ENCODE data around the gene ZCWPW1.
"Not testable (repeated sequence)": the region's sequence is repeated elsewhere in the genome, so short reads cannot be mapped to it uniquely, and the experiment has no call there.

The ZCWPW1 gene

DNA sequence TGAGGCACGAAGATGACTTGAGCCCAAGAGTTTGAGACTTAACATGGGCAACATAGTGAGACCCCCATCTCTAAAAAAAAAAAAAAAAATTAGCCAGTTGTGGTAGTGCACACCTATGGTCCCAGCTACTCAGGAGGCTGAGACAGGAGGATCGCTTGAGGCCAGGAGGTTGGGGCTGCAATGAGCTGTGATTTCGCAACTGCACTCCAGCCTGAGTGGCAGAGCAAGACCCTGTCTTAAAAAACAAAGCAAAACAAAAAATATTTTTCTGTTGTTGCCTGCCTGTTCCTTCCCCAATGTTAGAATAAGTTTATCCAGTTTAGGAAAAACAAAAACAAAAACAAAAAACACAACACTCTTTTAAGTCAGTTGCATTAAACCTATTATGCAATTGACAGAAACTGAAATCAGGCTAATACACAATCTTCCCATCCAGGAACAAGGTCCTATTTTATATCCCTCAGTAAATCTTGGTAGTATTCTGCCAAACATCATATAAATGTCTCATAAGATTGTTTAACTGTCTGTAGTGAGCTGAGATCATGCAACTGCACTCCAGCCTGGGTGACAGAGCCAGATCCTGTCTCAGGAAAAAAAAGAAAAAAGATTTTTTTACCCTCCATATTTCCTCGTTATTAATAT lies 50.3 kb downstream of the ZCWPW1 start:
- TF ChIP-seq, protein P1, sequence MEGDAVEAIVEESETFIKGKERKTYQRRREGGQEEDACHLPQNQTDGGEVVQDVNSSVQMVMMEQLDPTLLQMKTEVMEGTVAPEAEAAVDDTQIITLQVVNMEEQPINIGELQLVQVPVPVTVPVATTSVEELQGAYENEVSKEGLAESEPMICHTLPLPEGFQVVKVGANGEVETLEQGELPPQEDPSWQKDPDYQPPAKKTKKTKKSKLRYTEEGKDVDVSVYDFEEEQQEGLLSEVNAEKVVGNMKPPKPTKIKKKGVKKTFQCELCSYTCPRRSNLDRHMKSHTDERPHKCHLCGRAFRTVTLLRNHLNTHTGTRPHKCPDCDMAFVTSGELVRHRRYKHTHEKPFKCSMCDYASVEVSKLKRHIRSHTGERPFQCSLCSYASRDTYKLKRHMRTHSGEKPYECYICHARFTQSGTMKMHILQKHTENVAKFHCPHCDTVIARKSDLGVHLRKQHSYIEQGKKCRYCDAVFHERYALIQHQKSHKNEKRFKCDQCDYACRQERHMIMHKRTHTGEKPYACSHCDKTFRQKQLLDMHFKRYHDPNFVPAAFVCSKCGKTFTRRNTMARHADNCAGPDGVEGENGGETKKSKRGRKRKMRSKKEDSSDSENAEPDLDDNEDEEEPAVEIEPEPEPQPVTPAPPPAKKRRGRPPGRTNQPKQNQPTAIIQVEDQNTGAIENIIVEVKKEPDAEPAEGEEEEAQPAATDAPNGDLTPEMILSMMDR (conservative IDR thresholded peaks at IDR 0.05; ENCODE audit: low read depth, low read length) = no peak
- no peak overlapping the region for H3K4me3 ChIP-seq (ENCODE audit: low read depth, low read length)
- DNase-seq (ENCODE audit: low read depth) = no peak

DNA sequence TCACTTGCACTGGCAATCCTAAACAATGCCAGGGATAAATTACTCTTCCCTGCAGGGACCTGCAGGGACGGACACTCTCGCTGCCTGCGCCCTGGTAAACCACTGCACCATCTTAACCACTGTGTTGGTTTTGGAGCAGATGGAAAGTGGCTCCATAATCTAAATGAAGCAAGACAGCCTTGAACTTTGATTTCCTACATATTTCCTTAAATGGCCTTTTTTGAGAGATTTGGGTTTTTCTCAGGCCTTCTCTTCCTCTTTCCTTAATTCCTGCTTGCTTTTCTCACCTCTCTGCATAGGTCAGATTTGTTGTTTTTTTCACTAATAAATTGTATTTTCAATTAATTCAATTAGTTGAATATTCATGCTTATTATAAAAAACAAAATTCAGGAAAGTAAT lies 52.4 kb downstream of the ZCWPW1 start:
- no peak overlapping the region for H3K4me3 ChIP-seq (ENCODE audit: low read depth, low read length)

DNA sequence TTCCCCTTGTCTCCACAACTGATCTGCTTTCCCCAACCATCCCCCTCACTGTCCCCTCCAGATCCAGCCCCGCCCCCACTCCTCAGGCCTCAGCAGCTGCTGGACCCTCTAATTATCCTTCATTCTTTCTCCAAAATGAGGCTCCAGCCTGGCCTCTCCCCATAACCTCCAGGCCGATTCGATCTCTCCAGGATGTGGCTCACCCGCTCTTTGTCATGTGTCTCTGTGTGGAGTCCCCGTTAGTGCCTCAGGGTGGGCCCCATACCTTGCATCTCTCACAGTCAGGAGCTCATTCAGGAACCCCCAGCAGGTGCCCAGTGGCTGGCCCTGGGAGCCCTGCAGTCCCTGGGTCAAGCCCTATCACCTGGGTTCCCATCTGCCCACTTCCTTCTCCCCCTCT lies 53.9 kb downstream of the ZCWPW1 start:
- DNase-seq (ENCODE audit: low read depth) = no peak
- no peak overlapping the region for H3K4me3 ChIP-seq (ENCODE audit: low read depth, low read length)

More for the DNA sequence above, 52.4 kb downstream of the ZCWPW1 start:
- DNase-seq (ENCODE audit: low read depth) = no peak
- TF ChIP-seq, protein P1 (conservative IDR thresholded peaks at IDR 0.05; ENCODE audit: low read depth, low read length) = no peak

DNA sequence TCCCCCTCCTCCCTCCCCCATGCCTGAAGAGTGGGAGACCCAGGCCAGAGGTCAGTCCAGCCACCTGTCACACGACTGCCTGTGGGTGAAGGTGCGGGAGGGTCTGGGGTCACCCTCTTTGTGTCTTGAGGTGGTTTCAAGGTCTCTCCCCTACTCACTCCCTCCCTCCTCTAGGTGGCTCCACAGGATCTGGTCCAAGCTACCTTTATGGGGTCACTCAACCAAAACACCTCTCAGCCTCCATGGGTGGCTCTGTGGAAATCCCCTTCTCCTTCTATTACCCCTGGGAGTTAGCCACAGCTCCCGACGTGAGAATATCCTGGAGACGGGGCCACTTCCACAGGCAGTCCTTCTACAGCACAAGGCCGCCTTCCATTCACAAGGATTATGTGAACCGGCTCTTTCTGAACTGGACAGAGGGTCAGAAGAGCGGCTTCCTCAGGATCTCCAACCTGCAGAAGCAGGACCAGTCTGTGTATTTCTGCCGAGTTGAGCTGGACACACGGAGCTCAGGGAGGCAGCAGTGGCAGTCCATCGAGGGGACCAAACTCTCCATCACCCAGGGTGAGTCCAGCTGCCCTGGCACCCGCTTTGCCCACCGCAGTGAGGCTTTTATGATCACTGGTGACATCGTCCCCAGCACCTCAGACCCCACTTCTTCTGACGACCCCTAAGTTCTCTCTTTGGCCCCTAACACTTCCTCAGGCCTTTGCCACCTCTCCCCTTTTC lies 54.5 kb downstream of the ZCWPW1 start:
- DNase-seq (ENCODE audit: low read depth); H3K4me3 ChIP-seq (ENCODE audit: low read depth, low read length): not testable (repeated sequence)
- TF ChIP-seq, protein P1 (conservative IDR thresholded peaks at IDR 0.05; ENCODE audit: low read depth, low read length) = peak; percentile 11

More for the DNA sequence above, 53.9 kb downstream of the ZCWPW1 start:
- TF ChIP-seq, protein P1 (conservative IDR thresholded peaks at IDR 0.05; ENCODE audit: low read depth, low read length) = no peak

DNA sequence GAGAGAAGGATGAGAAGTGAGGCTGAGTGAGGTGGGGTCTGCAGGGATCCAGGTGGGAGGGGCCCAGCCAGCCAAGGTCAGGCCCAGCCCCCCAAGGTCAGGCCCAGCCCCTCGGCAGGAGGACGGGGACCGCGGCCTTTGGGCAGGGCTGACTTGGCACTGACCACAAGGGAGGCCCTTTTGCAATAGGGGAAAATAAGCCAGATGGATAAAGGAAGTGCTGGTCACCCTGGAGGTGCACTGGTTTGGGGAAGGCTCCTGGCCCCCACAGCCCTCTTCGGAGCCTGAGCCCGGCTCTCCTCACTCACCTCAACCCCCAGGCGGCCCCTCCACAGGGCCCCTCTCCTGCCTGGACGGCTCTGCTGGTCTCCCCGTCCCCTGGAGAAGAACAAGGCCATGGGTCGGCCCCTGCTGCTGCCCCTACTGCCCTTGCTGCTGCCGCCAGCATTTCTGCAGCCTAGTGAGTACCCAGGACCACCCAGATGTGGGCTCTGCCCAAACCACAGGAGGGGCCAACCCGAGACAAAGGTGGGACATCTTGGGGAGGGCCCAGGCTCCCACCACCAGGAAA lies 55.2 kb downstream of the ZCWPW1 start, which contains the start of gene PILRA:
Gene PILRA, plus strand, starts transcription at position 227 of the 571 bp plus-strand sequence. Its CDS starts 170 bp downstream, at position 397.
- TF ChIP-seq, protein P1 (conservative IDR thresholded peaks at IDR 0.05; ENCODE audit: low read depth, low read length) = no peak
- no peak for DNase-seq (ENCODE audit: low read depth)
- no peak within 1 kb of the TSS for H3K4me3 ChIP-seq (ENCODE audit: low read depth, low read length)

DNA sequence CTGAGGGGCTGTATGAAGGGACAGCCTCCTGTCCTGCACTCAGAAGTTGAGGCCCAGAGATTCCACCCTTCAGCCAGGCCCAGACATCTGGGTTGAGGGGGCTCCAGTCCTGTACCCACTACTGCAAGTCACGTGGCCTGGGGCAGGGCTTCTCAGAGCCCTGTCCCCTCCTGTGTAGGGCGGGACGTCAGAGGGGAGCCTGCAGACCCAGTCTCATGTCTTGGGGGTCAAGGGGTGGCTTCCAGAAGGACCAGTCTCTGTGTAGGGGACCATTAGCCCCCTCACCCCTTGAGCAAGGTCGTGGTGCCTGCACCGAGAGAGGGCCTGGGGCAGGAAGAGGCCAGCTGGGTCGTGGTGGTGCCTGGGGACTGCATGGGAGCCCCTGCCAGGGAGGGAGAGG lies 55.8 kb downstream of the ZCWPW1 start:
- no peak overlapping the region for H3K4me3 ChIP-seq (ENCODE audit: low read depth, low read length)
- TF ChIP-seq, protein P1 (conservative IDR thresholded peaks at IDR 0.05; ENCODE audit: low read depth, low read length) = no peak
- no peak for DNase-seq (ENCODE audit: low read depth)
